ENCODE results near the gene M1AP.

M1AP gene

GRCh38 chr2:74516650-74517049 is 131.5 kb downstream of the M1AP start:
- DNase-seq: no peak

- DNase-seq: no peak
Measured at GRCh38 chr2:74515981-74516633, 132.0 kb downstream of the M1AP start.

DNA sequence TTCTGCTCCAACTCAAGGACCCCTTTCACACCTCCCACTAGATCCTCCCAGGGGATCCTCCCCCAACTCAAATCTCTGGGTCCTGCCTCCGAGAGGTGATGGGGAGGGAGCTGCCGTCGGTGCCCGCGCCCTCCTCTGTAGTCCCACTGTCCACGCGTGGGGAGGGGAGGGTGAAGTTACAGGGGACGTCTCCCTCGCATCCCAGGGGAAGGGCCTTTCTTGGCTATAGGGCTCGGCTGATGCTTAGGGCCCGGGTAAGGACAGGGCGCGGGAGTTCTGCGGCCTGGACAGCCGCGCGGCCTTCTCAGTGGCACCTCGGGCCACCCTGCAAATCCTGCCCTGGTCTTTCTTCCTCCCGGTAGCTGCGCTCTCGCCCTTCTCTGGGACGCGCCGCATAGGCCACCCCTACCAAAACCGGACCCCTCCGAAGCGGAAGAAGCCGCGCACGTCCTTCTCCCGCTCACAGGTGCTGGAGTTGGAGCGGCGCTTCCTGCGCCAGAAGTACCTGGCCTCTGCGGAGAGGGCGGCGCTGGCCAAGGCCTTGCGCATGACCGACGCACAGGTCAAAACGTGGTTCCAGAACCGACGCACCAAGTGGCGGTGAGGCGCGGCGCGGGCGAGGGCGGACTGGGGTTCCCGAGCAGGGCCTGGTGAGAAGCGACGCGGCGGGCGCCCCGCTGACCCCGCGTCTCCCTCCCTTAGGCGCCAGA is 132.7 kb downstream of the M1AP start:
- no peak for DNase-seq

- no peak for DNase-seq
Measured at GRCh38 chr2:74514368-74515270, 133.5 kb downstream of the M1AP start, which contains the start of gene TLX2. TLX2 (plus strand) TSS chr2:74514450; CDS start chr2:74514807, 357 bp downstream.

DNA sequence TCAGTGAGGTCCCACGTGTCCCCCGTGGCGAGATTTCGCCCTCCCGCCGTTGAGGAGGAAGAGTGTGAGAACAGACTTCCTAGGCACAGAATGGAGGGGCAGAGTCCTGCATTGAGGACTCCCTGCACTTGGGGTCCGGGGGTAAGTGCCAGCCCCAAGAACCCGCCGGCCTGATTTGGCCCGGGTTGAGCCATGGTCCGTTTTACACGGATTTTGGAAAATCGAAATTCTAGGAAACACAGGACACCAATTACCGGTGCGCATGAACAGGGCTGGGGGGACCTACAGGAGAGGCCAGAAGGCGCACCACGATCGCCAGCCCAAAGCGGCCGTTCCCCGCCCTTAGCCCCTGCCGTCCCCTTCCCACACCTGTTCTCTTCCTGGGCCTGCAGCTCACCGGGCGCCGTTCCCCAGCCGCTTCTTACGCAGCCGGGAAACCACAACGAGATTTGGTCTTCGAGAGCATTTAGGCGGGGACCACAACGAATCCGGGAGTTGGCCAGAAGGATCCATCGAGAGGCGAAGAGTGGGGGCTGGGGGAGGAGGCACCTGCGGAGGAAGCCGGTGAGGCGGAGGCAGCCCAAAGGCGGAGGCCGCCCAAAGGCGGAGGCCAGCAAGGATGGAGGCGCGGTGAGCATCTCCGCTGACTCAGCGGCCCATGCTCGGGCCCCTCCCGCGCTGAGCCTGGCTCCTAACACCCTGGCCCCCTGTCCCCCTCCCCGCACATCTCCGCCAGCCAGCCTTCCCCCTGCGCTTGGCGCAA is 134.3 kb downstream of the M1AP start:
- no peak for DNase-seq

DNA sequence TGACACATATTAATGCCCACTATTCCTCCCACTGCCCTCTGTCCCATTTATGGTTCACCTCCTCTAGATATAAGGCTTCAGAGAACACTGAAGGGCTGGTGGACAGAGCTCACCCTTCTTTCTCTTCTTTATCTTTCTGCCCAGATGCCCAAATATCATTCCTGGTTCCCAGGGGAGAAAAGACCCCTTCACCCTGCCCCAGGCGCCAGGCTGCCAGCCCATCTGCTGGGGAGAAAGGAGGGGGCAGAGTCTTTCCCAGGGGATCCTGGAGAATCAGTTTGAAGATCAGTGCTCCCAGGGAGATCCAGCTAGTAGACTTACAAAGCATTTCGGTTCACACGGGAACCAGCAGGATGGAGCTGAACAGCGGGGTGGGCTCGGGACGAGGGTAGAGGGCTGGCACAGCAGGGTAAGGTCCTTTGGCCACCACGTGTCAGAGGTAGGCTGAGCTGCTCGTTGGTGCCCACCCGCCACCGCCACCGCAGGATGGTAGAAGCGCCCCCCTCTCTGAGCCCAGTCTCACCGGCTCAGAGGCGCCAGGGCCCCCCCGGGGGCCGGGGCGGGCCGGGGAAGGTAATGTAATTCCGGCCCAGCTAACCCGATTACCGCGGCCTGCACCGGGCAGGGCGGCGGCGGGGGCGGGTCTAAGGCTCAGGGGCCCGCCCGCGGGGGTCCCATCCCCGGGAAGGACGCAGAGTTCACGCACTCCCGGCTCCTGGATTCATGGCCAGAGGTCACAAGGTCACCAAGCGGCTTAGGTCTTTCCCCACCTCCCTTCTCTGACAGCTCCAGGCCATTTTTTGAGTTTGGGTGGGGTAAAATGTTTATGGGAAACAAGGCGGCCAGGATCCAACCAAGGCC is 135.2 kb downstream of the M1AP start:
- no peak for DNase-seq

- DNase-seq: no peak
Measured at GRCh38 chr2:74511104-74511989, 136.8 kb downstream of the M1AP start.

GRCh38 chr2:74510272-74510671 is 137.9 kb downstream of the M1AP start:
- DNase-seq: no peak

- no peak for DNase-seq
Measured at GRCh38 chr2:74507926-74508520, 140.1 kb downstream of the M1AP start.
